ENCODE measurements around the gene PLEKHB1. TPM values are rescaled to one million over a fixed set of nuclear protein-coding genes. Genes with fewer than 3 reads are reported as not detected.
"Not testable (repeated sequence)": the region's sequence is repeated elsewhere in the genome, so short reads cannot be mapped to it uniquely, and the experiment has no call there.

The PLEKHB1 gene
- total RNA-seq, 1 donor: 1.1 TPM

GRCh38 chr11:73667891-73668290 lies 21.5 kb downstream of the PLEKHB1 start:
- TF ChIP-seq CTCF (IDR thresholded peaks at IDR 0.05; ENCODE audit: insufficient read depth, low read length): no peak
- no peak for DNase-seq (ENCODE audit: low read depth)
- no peak overlapping the region for H3K4me3 ChIP-seq (ENCODE audit: low read depth, low read length)

- no peak for TF ChIP-seq CTCF (IDR thresholded peaks at IDR 0.05; ENCODE audit: insufficient read depth, low read length)
- no peak for DNase-seq (ENCODE audit: low read depth)
- no peak overlapping the region for H3K4me3 ChIP-seq (ENCODE audit: low read depth, low read length)
Observed at GRCh38 chr11:73670808-73671207, 24.4 kb downstream of the PLEKHB1 start.

GRCh38 chr11:73671701-73672100 lies 25.3 kb downstream of the PLEKHB1 start:
- DNase-seq (ENCODE audit: low read depth): no peak
- no peak for TF ChIP-seq CTCF (IDR thresholded peaks at IDR 0.05; ENCODE audit: insufficient read depth, low read length)
- no peak overlapping the region for H3K4me3 ChIP-seq (ENCODE audit: low read depth, low read length)

GRCh38 chr11:73676552-73676951 lies 30.2 kb downstream of the PLEKHB1 start:
- not testable (repeated sequence) for DNase-seq (ENCODE audit: low read depth); H3K4me3 ChIP-seq (ENCODE audit: low read depth, low read length)

- no peak for DNase-seq (ENCODE audit: low read depth)
- TF ChIP-seq CTCF (IDR thresholded peaks at IDR 0.05; ENCODE audit: insufficient read depth, low read length): no peak
- H3K4me3 ChIP-seq (ENCODE audit: low read depth, low read length): no peak overlapping the region
Observed at GRCh38 chr11:73680687-73681086, 34.3 kb downstream of the PLEKHB1 start.

- TF ChIP-seq CTCF (IDR thresholded peaks at IDR 0.05; ENCODE audit: insufficient read depth, low read length): no peak
- no peak overlapping the region for H3K4me3 ChIP-seq (ENCODE audit: low read depth, low read length)
- no peak for DNase-seq (ENCODE audit: low read depth)
Observed at GRCh38 chr11:73693899-73694525, 47.6 kb downstream of the PLEKHB1 start.

- H3K4me3 ChIP-seq (ENCODE audit: low read depth, low read length): no peak overlapping the region
- no peak for DNase-seq (ENCODE audit: low read depth)
- no peak for TF ChIP-seq CTCF (IDR thresholded peaks at IDR 0.05; ENCODE audit: insufficient read depth, low read length)
Observed at GRCh38 chr11:73705053-73705452, 58.7 kb downstream of the PLEKHB1 start.

All from fibroblast of the aortic adventitia (primary cell).